Lower leg skin (tissue), 3 donors: ENCODE measurements around the gene CLDN9.

Experiments
- CTCF ChIP-seq, 3 donors: fragments of 450-650 bp; IDR thresholded peaks; one replicate each; pipeline ENCODE4 v1.5.1; 2016; ENCODE audit warnings: antibody characterized with exemption in 3 of 3, mild to moderate bottlenecking in 3 of 3, moderate library complexity in 2 of 3
- POLR2A ChIP-seq, 2 donors: fragments of 450-650 bp; IDR thresholded peaks; one replicate each; pipeline ENCODE4 v1.6.1; 2016 to 2017; ENCODE audit warnings: antibody characterized with exemption in 2 of 2, mild to moderate bottlenecking in 1 of 2, moderate library complexity in 1 of 2

GRCh38 chr16:2986623-2987188 is 26.0 kb upstream of the CLDN9 start:
- no peak for TF ChIP-seq CTCF (IDR thresholded peaks at IDR 0.05)
- no peak for TF ChIP-seq POLR2A (IDR thresholded peaks at IDR 0.05)
